HG03175 (cell line): ENCODE data around the gene TBCK.
A peak's percentile ranks its signal among the peaks of the same experiment; 100 is the strongest.

Source experiments
- ATAC-seq: cut with Tn5 transposase; IDR thresholded peaks from one replicate; pipeline ENCODE4 v1.9.1; 2021; ENCODE audit warnings: mild to moderate bottlenecking, moderate library complexity; ENCODE audit not compliant: unreplicated experiment

Gene TBCK

DNA sequence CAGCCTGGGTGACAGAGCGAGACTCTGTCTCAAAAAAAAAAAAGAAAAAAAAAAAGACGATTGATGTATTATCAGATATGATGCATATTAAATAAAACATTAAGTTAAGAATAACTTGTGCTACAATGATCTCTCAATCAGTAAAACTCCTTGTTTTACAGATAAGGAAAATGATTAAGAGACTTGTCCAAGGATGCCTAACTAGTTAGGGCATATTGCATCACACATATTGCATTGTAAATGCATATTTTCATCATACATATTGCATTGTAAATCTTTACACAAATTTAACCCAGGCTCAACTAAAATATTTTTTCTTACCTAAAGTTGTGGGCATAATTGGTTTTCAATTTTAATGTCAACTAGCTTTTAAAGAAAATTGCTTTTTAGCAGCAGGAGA lies 26.3 kb downstream of the TBCK start:
- ATAC-seq: no peak

DNA sequence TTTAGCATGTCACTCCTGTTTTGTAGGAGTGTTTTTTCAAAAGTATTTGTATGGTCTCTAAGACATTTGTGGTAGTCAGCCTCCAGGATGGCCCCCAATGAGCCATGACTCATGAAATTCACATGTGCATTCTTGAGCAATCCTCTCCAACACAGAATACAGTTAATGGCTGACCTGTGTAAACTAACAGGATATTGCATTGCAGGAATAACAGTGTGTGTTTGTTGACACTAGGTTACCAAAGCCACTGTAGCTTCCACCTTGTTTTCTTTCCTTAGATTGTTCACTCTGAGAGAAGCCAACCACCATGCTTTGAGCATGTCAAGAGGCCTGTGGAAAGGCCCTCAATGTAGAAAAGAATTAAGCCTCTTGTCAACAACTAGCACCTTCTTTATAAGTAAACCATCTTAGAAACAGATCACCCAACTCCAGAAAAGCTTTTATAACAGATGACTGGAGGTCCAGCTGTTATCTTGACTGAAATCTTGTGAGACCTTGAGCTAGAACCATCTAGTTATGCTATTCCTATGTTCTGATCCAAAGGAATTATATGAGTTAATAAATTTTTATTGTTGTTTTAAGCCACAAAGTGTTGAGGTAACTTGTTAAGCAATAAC lies 28.5 kb downstream of the TBCK start:
- no peak for ATAC-seq

DNA sequence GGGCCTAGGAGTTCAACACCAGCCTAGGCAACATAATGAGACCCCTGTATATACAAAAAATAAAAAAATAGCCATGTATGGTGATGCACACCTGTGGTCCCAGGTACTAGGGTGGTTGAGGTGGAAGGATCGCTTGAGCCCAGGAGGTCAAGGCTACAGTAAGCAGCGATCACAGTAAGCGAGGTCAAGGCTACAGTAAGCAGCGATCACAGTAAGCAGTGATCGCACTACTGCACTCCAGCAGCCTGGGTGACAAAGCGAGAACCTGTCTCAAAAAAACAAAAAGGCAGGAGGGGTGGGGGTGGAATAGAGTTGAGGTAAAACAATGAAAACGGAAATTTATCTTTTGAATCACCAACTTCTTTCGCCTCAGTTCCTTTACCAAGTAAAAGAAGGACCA lies 29.4 kb downstream of the TBCK start:
- ATAC-seq: no peak

DNA sequence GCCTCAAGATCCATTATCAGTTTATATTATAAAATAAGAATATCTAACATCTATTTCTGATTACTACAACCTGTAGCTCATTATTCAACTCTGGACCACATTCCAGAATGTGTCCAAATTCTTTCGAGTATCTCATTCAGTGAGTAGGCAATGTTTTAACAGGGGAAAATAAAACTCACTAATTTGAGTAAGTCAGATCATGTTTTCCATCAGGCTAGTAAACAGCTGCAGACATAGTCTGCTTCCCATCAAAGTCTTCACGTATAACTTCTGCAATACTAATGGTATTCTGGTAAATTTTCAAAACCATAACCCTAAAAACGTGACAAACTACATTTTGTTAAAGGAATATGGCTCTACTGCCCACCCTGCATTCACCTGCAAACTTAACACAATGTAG lies 31.8 kb downstream of the TBCK start:
- no peak for ATAC-seq

DNA sequence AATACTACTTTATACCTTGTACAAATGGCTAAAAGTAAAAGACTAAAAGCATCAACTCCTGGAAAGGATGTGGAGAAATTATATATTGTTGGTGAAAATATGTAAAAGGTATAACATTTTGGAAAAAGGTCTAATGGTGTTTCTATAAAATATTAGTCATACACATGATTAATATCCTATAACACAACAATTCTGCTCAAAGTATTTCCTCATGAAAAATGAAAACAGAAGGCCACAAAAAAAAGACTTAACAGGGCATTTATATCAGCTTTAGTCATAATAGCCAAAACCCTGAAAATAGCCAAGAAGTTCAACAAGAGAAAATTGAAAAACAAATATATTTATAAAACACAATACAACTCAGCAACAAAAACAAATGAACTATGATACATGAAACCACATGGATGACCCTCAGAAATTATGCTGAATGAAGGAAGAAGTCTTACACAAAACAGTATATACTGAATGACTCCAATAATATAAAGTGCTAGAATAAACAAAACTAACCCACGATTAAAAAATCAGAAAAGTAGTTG lies 38.8 kb downstream of the TBCK start:
- no peak for ATAC-seq

DNA sequence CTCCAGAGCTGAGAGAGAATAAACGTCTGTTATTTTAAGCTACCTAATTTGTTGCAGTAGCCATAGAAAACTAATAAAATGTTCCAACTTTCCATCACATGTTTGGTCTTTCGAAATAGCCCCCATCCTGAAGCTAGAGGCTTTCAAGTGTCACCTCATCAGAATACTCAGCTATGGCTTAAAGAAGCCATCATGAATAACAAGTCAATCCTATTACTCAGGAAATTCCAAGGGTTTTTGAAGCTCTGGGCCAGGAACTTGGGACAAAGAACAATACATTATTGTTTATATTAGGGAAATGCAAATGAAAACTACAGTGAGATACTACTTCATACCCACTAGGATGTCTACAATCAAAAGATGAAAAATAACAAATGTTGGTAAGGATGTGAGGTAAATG lies 42.2 kb downstream of the TBCK start:
- no peak for ATAC-seq

DNA sequence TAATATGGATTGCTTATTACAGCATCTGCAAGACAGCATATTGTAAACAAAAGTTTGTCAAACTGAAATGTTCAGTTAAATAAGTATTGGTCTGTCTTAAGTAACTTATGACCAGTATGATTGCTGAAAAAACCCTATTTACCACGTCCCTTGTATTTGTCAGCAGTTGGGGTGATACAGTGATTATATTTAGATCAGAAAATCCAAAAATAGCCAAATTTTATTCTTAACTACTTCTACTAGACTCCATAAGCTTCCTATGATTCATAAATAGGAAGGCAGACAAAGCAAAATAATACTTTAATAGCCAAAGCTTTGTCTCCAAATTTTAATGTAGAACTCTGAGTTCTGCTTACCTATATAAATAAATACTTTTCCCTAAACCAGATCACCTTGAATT lies 45.3 kb downstream of the TBCK start:
- ATAC-seq: no peak

DNA sequence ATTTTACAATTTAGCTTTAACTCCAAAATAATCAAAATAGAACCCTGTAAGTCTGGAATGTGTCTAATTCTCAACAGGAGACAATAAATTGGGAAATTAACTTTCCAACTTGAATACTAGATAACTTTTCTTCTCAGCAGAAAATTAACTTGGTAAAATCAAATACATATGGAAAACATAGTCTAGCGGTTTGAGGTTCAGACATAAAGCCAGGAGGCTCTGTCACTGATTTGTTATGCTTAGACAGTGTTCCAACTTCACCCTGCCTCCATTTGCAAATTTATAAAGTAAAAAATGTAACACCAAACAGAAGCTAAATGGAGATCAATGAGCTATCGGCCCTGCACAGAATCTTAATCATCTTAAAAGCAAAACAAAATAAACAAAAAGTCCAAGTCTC lies 46.3 kb downstream of the TBCK start:
- ATAC-seq: no peak

DNA sequence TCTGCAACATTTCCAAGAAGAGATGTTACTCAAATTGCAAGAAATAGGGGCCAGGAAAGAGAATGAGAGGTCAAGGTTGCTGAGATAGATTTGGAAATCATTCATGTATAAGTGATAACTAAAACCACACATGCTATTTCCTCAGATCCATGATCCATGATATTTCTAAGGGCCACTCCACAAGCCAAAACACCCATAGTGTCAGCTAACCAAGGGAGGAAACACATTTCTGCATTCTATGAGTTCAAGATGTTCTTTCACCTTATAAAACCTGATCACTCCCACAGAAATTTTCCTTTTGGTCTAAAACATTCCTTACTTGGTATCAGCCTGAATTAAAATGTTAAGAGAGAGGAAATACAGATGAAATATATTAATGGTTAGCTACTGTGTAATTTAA lies 47.2 kb downstream of the TBCK start:
- ATAC-seq: no peak

DNA sequence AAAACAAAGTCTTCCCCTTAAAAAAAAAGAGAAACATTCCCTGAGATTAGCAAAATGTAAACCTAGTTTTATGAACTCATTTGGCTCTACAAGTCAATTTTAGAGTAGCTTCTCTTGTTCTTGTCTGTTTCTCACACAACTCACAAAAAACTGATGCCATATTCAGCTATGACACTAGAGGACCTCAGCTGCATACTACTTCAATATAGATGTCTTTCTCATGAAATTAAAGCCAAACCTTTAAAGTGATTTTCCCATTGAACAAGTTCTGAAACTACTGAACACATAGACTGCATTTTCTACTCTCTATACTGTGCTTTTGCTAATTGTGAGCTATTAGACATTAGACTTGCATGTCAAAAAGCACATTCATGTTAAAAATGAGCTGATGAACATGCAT lies 49.8 kb downstream of the TBCK start:
- ATAC-seq: peak; percentile 65

DNA sequence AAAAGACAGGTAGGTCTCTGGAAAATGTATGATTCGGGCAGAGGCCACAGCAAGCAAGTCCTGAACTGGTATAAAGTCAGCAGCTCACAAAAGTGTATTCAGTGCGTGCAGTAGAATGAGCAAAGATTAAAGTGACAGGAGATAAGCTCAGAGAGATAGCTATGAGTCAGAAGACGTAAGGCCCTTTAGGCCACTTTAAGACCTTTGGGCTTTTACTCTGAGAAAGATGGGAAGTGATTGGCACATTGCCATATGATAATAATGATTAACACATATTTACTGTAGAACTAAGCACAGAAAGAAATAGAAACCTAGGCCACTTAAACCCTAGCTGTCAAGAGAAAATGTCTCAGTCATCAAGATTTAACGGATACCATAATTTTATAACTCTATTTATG lies 51.7 kb downstream of the TBCK start:
- ATAC-seq: no peak

DNA sequence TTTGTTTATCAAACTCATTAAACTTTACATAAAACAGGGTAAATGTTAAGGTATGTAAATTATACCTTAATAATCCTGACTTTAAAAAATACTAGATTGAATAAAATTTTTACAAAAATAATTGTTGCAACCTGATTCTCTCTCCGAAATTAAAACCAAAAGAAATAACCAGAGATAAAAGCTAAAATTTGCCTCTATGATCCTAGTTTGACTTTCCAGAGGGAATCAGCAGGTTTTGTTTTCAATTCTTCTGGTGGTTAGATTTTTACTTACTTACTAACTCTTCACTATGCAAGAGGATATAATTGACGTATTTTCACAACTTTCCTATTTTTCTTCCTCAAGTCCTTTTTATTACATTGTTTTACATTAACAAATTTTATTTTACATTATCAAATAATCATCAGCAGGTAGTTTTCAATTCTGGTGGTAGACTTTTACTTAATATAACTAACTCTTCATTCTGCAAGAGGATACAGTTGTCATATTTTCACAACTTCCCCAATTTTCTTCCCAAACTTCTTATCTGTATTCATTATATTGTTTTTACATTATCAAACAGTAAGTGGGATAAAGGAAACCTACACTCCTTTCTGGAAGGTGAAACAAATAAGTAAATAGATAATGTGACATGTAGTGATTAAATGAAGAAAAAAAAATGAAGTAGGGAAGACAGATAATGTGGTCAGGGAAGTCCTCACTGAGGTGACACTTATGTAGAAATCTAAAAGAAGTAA lies 52.2 kb downstream of the TBCK start:
- no peak for ATAC-seq

DNA sequence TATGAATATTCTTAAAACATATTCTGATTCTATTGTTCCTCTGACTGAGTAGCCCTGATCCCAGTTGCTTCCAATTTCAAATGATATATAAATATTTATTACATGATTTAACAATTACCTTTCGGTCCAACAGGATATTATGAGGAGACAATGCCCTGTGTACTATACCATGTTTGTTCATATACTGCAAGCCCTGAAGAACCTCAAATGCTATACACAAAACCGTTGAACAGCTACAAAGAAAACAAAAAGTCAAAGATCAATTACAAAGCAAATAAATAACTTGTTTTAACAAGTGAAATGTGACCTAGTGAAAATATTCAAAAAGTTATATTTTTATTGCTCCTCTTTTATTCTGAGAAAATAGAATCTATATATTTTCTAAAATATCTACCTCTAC lies 54.0 kb downstream of the TBCK start:
- ATAC-seq: no peak

DNA sequence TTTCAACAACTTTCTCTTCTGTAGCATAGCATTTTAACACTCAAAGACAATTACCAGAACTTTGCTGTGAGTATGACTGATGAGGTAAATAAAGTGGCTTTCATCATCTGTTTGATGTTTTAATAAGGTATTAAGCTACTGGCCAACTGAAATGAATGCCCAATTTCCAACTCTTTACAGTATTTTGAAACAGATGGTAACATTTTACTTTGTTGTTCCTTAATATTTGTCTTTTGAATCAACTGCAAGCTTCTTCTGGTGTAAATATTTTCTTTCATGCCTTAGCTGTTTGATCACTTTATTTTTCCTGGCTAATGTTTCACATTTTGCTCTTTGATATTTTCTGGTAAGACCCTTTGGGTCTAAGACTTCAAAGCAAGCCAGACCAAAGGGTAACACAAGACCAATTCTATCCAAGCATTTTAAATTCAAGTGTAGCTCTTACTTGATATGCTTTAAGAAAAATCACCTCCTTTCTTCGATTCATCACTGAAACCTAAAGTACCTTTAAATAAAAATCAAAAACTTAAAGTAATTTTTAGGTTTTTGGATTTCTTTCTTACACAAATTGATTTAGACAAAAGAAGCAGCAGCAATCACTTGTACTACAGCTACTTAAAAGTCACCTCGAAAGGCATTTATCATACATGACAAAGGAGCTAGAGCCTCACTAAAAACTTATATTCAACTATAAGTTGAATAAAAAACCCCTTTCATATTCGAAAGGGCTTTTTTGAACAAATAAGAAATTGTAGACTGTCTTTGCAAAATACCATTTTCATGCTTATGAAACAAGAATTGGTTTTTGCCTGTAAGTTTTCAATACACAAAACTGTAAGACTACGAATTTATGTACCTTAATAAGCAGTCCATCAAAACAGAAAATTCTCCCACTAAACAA lies 57.6 kb downstream of the TBCK start:
- ATAC-seq: no peak

DNA sequence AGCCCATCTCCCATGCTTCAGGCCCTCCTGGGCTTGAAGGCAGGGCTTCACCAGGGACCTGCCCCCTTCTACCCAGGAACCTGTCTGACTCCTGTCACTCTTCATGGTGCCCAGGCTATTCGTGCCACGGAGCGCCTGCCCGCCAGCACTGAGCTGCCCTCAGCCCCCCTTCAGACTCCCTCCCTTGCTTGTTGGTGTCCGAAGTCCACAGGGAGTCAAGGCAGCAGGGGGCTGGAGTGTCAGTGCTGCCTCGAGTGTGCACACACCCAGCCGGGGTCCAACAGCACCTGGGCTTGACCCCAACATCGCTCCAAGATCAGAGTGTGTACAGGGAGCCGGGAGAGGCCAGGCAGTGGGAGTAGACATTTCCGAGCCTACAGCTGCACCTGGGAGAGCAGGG lies 59.8 kb downstream of the TBCK start:
- ATAC-seq: no peak

DNA sequence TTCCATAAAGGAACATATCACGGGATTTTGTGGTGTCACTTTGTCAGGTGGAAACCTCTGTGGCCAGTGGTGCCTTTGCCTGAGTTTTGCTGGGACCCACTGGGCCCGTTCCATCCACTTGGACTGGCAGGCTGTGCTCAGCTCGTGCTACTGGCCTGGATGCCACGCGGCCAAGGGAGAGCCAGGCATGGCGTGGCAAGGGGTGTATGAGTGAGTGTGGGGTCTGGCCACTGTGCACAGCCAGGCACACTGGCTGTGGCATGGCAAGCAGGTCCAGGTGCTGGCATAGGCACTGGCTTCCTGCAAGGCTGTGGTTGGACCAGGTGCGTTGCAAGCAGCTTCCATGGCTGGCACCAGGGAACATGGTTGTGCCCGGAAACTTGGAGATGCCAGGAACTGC lies 60.8 kb downstream of the TBCK start:
- no peak for ATAC-seq

DNA sequence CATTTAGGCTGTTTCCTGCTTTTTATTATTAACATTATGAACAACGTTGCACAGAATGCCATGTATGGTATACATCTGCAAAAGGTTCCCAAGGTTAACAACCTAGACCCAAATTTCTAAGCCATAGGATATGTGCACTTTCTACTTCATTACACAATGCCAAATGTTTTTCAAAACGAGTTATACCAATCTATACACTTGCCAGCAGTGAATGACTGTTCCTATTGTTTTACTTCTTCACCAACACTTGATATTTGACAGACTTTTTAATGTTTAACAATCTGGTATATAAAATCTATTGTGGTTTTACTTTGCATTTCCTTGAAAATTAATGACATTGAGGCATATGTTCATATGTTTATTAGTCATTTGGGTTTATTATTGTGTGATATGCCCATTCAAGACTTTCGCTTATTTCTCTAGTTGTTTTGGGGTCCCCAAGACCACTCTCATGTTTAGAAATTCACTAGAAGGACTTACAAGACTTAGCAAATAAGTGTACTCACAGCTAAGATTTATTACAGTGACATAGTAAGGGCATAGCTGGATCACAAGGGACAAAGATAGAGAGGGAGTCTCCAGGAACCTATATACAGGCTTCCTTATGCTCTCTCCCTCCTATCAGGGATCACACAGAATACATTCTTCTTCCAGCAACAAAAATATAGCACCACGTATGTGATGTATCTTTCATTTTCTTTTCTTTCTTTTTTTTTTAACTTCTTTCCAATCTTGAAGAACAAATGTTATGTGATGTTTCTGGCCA lies 62.5 kb downstream of the TBCK start:
- no peak for ATAC-seq

DNA sequence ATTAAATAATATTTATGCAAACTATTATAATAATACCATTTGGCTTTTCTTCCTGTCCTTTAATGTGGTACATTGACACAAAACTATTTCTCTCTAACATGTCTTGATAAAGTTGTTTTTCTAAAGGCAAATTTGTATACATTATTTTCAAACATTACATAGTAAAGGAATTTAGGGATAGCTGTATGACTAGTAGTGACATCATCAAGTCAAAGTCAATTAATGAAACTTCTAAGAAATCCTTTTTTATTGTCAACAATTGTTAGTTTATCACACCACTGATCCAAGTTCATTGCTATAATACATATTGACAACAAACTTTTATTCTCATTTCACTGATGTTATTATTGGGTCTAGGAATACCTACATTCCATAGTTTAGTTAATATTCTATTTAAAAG lies 68.4 kb downstream of the TBCK start:
- no peak for ATAC-seq

DNA sequence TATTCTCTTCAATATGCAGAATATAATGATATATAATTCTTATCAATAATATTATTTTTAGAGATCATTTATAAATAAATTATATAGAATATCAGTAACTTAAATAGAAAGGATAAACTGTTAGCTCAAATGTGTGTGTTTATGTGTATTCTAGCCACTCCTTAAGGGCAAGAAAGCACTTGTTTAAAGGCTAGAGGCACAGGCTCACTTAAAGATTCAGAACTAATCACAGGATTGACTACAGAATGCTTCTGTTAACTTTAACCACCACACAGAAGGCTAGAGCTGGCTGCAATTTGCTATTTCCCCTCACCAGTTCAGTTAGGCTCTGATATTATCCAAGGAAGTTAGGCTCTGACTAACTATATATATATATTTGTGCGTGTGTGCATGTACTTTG lies 69.6 kb downstream of the TBCK start:
- ATAC-seq: no peak

DNA sequence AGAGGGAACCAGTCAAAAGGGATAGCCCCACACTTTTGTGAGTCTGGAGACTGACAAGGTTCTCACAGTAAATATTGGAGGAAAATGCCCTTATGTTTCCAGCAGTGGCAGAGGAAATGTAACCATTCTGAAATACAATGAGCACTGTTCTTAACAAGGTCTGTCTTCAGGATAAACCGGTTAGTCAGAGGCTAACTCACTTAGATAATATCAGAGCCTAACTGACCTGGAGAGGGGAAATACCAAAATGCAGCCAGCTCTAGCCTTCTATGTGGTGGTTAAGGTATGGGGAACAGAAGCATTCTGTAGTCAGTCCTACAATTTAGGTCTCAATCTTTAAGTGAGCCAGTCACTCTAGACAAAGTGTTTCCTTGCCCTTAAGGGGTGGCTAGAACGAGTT lies 70.8 kb downstream of the TBCK start:
- ATAC-seq: no peak

DNA sequence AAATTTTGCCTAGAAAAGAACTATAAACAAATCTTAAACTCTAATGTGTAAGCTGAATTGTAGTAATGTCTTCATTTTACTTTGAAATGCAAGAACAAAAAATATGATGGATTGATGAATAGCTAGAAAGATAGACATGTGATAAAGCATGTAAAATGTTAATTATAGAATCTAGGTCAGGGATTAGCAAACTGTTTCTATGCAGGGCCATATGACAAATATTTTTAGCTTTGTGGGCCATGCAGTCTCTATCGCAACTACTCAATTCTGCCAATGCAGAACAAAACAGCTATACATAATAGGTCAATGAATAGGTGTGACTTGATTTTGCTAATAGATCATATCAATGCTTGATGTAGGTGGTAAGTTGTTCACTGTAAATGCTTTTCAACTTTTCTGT lies 75.3 kb downstream of the TBCK start:
- no peak for ATAC-seq
